ENCODE measurements around the gene ALG12.

DNA sequence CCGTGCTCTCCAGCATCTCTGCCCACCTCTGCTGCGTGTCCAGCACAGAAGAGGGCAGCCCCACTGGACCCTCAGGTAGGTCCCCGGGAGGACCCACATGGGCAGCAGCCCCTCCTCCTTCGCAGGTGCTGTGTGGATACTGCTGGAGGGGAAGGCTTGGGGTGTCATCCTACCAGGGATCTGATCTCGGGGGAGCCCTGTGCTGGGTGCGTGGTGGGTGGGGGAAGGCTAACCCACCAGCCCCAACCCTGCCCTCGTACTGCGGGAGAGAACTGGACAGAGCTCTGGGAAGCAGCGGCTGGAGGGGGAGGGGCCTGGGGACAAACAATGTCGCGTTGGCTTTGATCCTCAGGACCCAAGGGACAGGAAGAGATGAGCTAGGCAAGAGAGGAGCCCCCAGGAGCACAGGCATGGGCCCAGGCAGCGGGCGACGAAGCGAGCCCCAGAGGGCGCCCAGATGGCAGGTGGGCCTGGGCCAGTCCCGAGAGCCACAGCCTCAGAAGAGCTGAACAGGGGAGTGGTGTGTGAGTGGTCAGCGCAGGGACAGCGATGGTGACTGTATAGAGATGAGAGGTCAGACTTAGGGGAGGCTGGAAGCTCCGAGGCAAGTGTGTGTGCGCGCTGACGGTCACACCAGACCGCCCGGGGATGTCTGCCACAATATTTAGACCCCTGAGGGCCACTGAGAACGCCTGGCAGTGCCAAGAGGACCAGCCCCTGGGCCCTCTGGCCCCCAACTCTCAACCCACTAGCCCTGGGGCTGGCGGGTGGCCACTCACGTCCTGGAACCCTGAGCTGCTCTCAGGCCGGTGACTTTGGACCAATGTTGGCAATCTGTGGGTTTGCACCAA lies 40.9 kb upstream of the ALG12 start:
- TF ChIP-seq POLR2A (IDR thresholded peaks at IDR 0.05; ENCODE audit: low read depth, low read length) (no peak), TAF1 (IDR thresholded peaks at IDR 0.05; ENCODE audit: borderline replicate concordance, low read depth, low read length) (no peak), POLR2AphosphoS5 (IDR thresholded peaks at IDR 0.05; ENCODE audit: low read depth, low read length) (no peak)
